Natural killer cell (primary cell): ENCODE results near the gene SMTNL1. TPM values are rescaled to one million over a fixed set of nuclear protein-coding genes. Genes with fewer than 3 reads are reported as not detected.

Experiments used
- ATAC-seq, 3 donors: fragments of 150-1000 bp in 2 of 3; fragments of 200-7000 bp in 1 of 3; cut with Tn5 transposase; 1 replicate in 1 of 3; 2 replicates in 2 of 3; pipeline ENCODE4 v1.10.0; 2021; ENCODE audit warnings: mild to moderate bottlenecking in 2 of 3, moderate library complexity in 2 of 3
- DNase-seq, 2 donors: peaks; one replicate each; pipeline versions ENCODE4 v3.0.0 to v3.0.0-alpha.2; 2013 to 2021; ENCODE audit warnings: mixed read lengths in 1 of 2
- H3K27ac ChIP-seq: one replicate; pipeline ENCODE4 v1.5.1; 2013; ENCODE audit warnings: mild to moderate bottlenecking, low read length
- H3K27me3 ChIP-seq: one replicate; pipeline ENCODE4 v1.6.1; 2013; ENCODE audit warnings: low read length; ENCODE audit not compliant: control insufficient read depth, insufficient read depth
- H3K36me3 ChIP-seq: one replicate; pipeline ENCODE4 v1.6.1; 2013; ENCODE audit warnings: low read length; ENCODE audit not compliant: control insufficient read depth, insufficient read depth
- H3K4me1 ChIP-seq: one replicate; pipeline ENCODE4 v1.6.1; 2013; ENCODE audit warnings: low read length; ENCODE audit not compliant: control insufficient read depth, insufficient read depth
- H3K4me3 ChIP-seq: one replicate; pipeline ENCODE4 v1.5.1; 2013; ENCODE audit warnings: low read length
- H3K9me3 ChIP-seq: one replicate; pipeline ENCODE4 v1.6.1; 2013; ENCODE audit warnings: low read length; ENCODE audit not compliant: control insufficient read depth, insufficient read depth
- H3K27ac Mint-ChIP-seq, 2 donors: one replicate each; pipeline ENCODE4 v1.8.0; 2022; ENCODE audit warnings: mild to moderate bottlenecking in 2 of 2, mixed read lengths in 2 of 2, moderate library complexity in 1 of 2
- H3K27me3 Mint-ChIP-seq, 2 donors: one replicate each; pipeline ENCODE4 v1.8.0; 2022; ENCODE audit warnings: low read depth in 2 of 2, mixed read lengths in 2 of 2
- H3K36me3 Mint-ChIP-seq: one replicate; pipeline ENCODE4 v1.8.0; 2022; ENCODE audit warnings: mixed read lengths
- H3K4me1 Mint-ChIP-seq, 2 donors: one replicate each; pipeline ENCODE4 v1.8.0; 2022; ENCODE audit warnings: mixed read lengths in 2 of 2
- H3K4me3 Mint-ChIP-seq: one replicate; pipeline ENCODE4 v1.8.0; 2022; ENCODE audit warnings: mild to moderate bottlenecking, moderate library complexity, mixed read lengths
- H3K9me3 Mint-ChIP-seq, 2 donors: one replicate each; pipeline ENCODE4 v1.8.0; 2022; ENCODE audit warnings: mixed read lengths in 2 of 2
- WGBS: methylation state at CpG from one replicate; pipeline ENCODE4 v1.1.7; 2013; ENCODE audit warnings: missing lambda C conversion rate; ENCODE audit not compliant: insufficient coverage; 5-methylcytosine and 5-hydroxymethylcytosine counted together
- intact Hi-C: fragments of 100-400 bp; cut with micrococcal nuclease; formaldehyde crosslinking; loops from one replicate; pipeline ENCODE4 v1.14.2; 2022
- total RNA-seq, 4 donors: library from RNA; stranded (reverse); fragments of 120-200 nt in 1 of 4; gene quantifications; one replicate each; pipeline versions ENCODE4 v1.2.3 to v1.2.4, GENCODE V29; 2013 to 2022
- TF ChIP-seq, protein P1 (sequence below): fragments of 200-600 bp; IDR thresholded peaks from one replicate; pipeline ENCODE4 v1.8.0; 2022; ENCODE audit warnings: antibody characterized with exemption

The SMTNL1 gene
- total RNA-seq, 3 donors from 2014 or later (not counting 1 experiment from before 2014, with no cell fraction given) = not detected

DNA sequence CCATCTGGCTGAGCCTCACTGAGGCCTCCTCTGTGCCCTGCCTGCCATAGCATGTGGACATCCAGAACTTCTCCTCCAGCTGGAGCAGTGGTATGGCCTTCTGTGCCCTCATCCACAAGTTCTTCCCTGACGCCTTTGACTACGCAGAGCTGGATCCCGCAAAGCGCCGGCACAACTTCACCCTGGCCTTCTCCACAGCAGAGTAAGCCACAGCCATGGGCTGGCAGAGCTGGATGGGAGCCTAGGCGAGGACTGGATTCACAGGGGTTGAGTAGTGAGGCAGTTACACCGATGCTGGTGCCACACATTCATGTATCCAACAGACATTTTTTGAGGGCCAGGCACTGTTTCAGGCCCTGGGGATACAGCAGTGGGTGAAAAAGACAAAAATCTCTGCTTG lies 9.1 kb downstream of the SMTNL1 start:
- TF ChIP-seq, protein P1, sequence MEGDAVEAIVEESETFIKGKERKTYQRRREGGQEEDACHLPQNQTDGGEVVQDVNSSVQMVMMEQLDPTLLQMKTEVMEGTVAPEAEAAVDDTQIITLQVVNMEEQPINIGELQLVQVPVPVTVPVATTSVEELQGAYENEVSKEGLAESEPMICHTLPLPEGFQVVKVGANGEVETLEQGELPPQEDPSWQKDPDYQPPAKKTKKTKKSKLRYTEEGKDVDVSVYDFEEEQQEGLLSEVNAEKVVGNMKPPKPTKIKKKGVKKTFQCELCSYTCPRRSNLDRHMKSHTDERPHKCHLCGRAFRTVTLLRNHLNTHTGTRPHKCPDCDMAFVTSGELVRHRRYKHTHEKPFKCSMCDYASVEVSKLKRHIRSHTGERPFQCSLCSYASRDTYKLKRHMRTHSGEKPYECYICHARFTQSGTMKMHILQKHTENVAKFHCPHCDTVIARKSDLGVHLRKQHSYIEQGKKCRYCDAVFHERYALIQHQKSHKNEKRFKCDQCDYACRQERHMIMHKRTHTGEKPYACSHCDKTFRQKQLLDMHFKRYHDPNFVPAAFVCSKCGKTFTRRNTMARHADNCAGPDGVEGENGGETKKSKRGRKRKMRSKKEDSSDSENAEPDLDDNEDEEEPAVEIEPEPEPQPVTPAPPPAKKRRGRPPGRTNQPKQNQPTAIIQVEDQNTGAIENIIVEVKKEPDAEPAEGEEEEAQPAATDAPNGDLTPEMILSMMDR = no peak
- Histone ChIP-seq H3K9me3 (no peaks in the 10 kb centered on the region), H3K4me3 (no peak overlapping the region), H3K36me3 (peaks cover 22% of the 10 kb centered on the region), H3K27me3 (no peaks in the 10 kb centered on the region), H3K27ac (no peak overlapping the region), H3K4me1 (peaks cover 15% of the 10 kb centered on the region)
- intact Hi-C loops = no loop called here
- Mint-ChIP-seq H3K27me3 (no peaks in the 10 kb centered on the region), H3K36me3 (no peaks in the 10 kb centered on the region), H3K4me3 (no peak overlapping the region), H3K27ac (peak overlapping the region in 1 of 2 donors; percentile 78), H3K9me3 (no peaks in the 10 kb centered on the region), H3K4me1 (peaks cover 0 to 8% of the 10 kb centered on the region in 2 donors)
- DNase-seq = no peak
- 99% methylated on average over 7 of the region's 7 CpGs for WGBS
- no peak for ATAC-seq

DNA sequence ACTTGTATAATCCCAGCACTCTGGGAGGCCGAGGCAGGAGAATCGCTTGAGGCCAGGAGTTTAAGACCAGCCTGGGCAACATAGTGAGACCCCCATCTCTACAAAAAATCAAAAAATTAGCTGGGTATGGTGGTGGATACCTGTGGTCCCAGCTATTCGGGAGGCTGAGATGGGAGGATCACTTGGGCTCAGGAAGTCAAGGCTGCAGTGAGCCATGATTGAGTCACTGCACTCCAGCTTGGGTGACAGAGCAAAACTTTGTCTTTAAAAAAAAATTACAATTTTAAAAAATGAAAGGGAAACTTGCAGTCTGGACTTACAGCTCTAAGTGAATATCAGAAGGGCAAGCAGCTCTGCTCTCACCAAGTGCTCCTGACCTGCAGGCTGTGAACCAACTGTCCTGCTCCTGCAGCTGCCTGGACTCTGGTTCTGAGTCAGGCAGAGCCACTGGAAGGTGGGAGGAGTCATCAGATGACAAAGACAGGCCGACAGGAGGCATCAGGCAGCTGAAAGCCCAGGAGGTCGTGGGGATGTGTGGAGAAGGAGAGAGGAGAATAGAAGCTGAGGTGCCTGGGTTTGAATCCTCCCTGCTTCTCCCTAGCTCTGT lies 9.6 kb downstream of the SMTNL1 start:
- 57% methylated on average over 4 of the region's 5 CpGs for WGBS
- ATAC-seq = peak in 1 of 3 donors; percentile 12
- H3K27ac ChIP-seq = peak overlapping the region; percentile 6

DNA sequence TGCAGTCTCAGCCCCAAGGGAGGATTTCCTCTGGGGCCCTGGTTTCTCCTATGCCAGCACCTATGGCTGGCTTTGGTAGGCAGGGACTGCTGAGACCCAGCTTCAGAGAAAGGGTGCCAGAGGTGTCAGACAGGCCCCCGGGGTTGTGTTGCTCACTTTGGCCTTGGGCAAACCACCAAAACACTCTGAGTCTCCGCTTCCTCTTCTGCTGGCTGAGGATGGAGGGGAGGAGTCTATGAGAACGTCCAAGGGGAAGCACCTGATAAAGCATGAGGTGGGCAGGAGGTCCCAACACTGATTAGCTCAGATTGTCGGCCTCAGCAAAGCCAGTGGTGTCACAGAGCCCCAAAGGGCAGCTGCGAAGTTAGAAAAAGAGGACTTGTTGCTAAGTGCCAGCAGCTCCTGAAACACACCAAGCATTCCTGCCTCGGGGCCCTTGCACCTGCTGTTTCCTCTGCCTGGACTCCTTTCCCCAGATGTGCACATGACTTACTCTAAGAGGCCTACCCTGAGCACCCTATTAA lies 10.5 kb downstream of the SMTNL1 start:
- TF ChIP-seq, protein P1 = no peak
- Histone ChIP-seq H3K9me3 (no peaks in the 10 kb centered on the region), H3K27ac (peak overlapping the region; percentile 6), H3K4me1 (peaks cover 15% of the 10 kb centered on the region), H3K27me3 (no peaks in the 10 kb centered on the region), H3K36me3 (peaks cover 37% of the 10 kb centered on the region), H3K4me3 (no peak overlapping the region)
- DNase-seq = peak in 1 of 2 donors; percentile 45
- Mint-ChIP-seq H3K4me1 (peaks cover 0 to 8% of the 10 kb centered on the region in 2 donors), H3K4me3 (no peak overlapping the region), H3K27me3 (no peaks in the 10 kb centered on the region), H3K36me3 (peaks cover 6% of the 10 kb centered on the region), H3K27ac (peak overlapping the region; percentile 72 to 78), H3K9me3 (no peaks in the 10 kb centered on the region)
- 15% methylated on average over 6 of the region's 6 CpGs for WGBS
- ATAC-seq = peak; percentile 36 to 85 (median 60)
- intact Hi-C loops = no loop called here

More for the DNA sequence above, 9.6 kb downstream of the SMTNL1 start:
- Mint-ChIP-seq H3K4me3 (no peak overlapping the region), H3K27me3 (no peaks in the 10 kb centered on the region), H3K27ac (peak overlapping the region; percentile 72 to 78), H3K4me1 (peaks cover 0 to 8% of the 10 kb centered on the region in 2 donors), H3K9me3 (no peaks in the 10 kb centered on the region), H3K36me3 (no peaks in the 10 kb centered on the region)
- peaks cover 27% of the 10 kb centered on the region for H3K36me3 ChIP-seq
- H3K4me3 ChIP-seq = no peak overlapping the region
- no peaks in the 10 kb centered on the region for H3K27me3 ChIP-seq
- peak in 1 of 2 donors; percentile 20 for DNase-seq
- H3K9me3 ChIP-seq = no peaks in the 10 kb centered on the region
- TF ChIP-seq, protein P1 = no peak
- H3K4me1 ChIP-seq = peaks cover 15% of the 10 kb centered on the region
- intact Hi-C loops = no loop called here
